Heart left ventricle (tissue), 16 donors: ENCODE measurements around the gene TMC6. TPM values are rescaled to one million over a fixed set of nuclear protein-coding genes. Genes with fewer than 3 reads are reported as not detected.

Experiments used
- ATAC-seq, 4 donors: fragments of 200-7000 bp; cut with Tn5 transposase; one replicate each; pipeline ENCODE4 v1.9.1; 2020 to 2022; ENCODE audit warnings: moderate library complexity in 4 of 4, mild to moderate bottlenecking in 3 of 4, moderate number of reproducible peaks in 1 of 4
- DNase-seq, 5 donors: peaks; one replicate each; pipeline ENCODE4 v3.0.0-alpha.2; 2020
- H3K27ac ChIP-seq, 12 donors: fragments of 200-600 bp; sonication (generic) in 4 of 12; one replicate each; pipeline versions ENCODE4 v1.5.0 to v1.8.0; 2016 to 2022; ENCODE audit warnings: mild to moderate bottlenecking in 2 of 12
- H3K27me3 ChIP-seq, 9 donors: fragments of 200-600 bp; sonication (generic) in 2 of 9; one replicate each; pipeline versions ENCODE4 v1.5.1 to v1.8.0; 2016 to 2022; ENCODE audit warnings: mild to moderate bottlenecking in 3 of 9
- H3K36me3 ChIP-seq, 9 donors: fragments of 200-600 bp; sonication (generic) in 2 of 9; one replicate each; pipeline versions ENCODE4 v1.5.0 to v1.8.0; 2018 to 2022; ENCODE audit warnings: mild to moderate bottlenecking in 2 of 9
- H3K4me1 ChIP-seq, 12 donors: fragments of 200-600 bp; sonication (generic) in 4 of 12; one replicate each; pipeline versions ENCODE4 v1.5.0 to v1.8.0; 2016 to 2022; ENCODE audit warnings: mild to moderate bottlenecking in 3 of 12
- H3K4me3 ChIP-seq, 12 donors: fragments of 200-600 bp; sonication (generic) in 4 of 12; one replicate each; pipeline versions ENCODE4 v1.5.0 to v1.8.0; 2017 to 2022; ENCODE audit warnings: mild to moderate bottlenecking in 9 of 12, moderate library complexity in 4 of 12
- H3K9me3 ChIP-seq, 12 donors: fragments of 200-600 bp; sonication (generic) in 4 of 12; one replicate each; pipeline versions ENCODE4 v1.5.0 to v1.8.0; 2016 to 2022; ENCODE audit warnings: mild to moderate bottlenecking in 1 of 12
- CTCF ChIP-seq, 12 donors: fragments of 200-600 bp; sonication (generic) in 4 of 12; IDR thresholded peaks; one replicate each; pipeline versions ENCODE4 v1.5.0 to v1.8.0; 2018 to 2022; ENCODE audit warnings: antibody characterized with exemption in 12 of 12, mild to moderate bottlenecking in 5 of 12
- POLR2A ChIP-seq, 2 donors: fragments of 450-650 bp; IDR thresholded peaks; one replicate each; pipeline ENCODE4 v1.6.1; 2017; ENCODE audit warnings: antibody characterized with exemption in 2 of 2, mild to moderate bottlenecking in 2 of 2, moderate library complexity in 2 of 2
- WGBS, 4 donors: extraction: QIAGEN DNeasy Blood & Tissue Kit in 2 of 4; methylation state at CpG; one replicate each; pipeline versions ENCODE4 v1.1.5 to v1.1.7; 2013 to 2018; 5-methylcytosine and 5-hydroxymethylcytosine counted together
- intact Hi-C, 10 donors: fragments of 100-400 bp; cut with DNase I; formaldehyde crosslinking; loops; one replicate each; pipeline versions ENCODE4 v1.11.1 to v1.14.2; 2022
- polyA plus RNA-seq, 2 donors: library from polyadenylated mRNA; stranded (reverse); fragments of 200-250 nt; gene quantifications; one replicate each; pipeline ENCODE4 v1.2.3, GENCODE V29; 2013
- total RNA-seq, 9 donors: library from RNA; depleted of rRNA in 2 of 9; stranded (reverse); fragments of >200 nt in 2 of 9; fragmentation: NEBNext Ultra II Directional in 3 of 9; extraction: Animal tissue kit (Norgen Biotek cat#: 25700) in 3 of 9; gene quantifications; one replicate each; pipeline versions ENCODE4 v1.1.0 to v1.2.4, GENCODE V29; 2016 to 2023
- donor health status: ischemic (EF 13 %, LVEDD 7.1; RV severe dilation, severe dysfunction).
- donor health status: healthy with polysubstance abuse.
- donor health status: DM: no; HTN: yes; CAD: no.
- donor health status: DM: no; HTN: no; CAD: no.
- donor health status: ischemic (EF 25% LVEDD 6.9; RV normal size, moderate dysfunction).
- donor health status: ischemic (EF 25% LVEDD 5.7; RV mildly dilated, moderate dysfunction).
- donor health status: healthy.
- donor health status: DM: yes; HTN: yes; CAD: no.
- donor health status: ischemic (EF 35%, LVEDD 5.7; RV mildly dilated, moderate dysfunction).
- donor health status: nonischemic (EF 11% LVEDD 7.7; RV severe dilation, severe dysfunction).
- donor health status: DM: yes; HTN: yes; CAD: no.
- donor health status: PGD.
- donor health status: ischemic (EF 29% LVEDD 5.4; RV normal size, mild dysfunction).
- donor health status: nonischemic (EF 23%, LVEDD 6.1; RV moderate dilation, normal function).

TMC6 gene
- total and polyA plus RNA-seq, 11 donors = 31.2 to 139 (median 69.9) TPM

GRCh38 chr17:78130090-78130436 lies 1.5 kb upstream of the TMC6 start:
- ATAC-seq (no peak), DNase-seq (no peak)
- WGBS, 4 donors = 35 to 75% (median 42%) methylated on average over 2 to 5 of the region's 5 CpGs
- intact Hi-C loops = no loop called here
- no peaks in the 10 kb centered on the region for H3K9me3 ChIP-seq
- H3K4me3 ChIP-seq = peak overlapping the region in 2 of 12 donors; percentile 43 to 87
- peak overlapping the region in 9 of 12 donors; percentile 14 to 98 (median 55) for H3K27ac ChIP-seq
- peaks cover 0 to 4% (median 0%) of the 10 kb centered on the region in 9 donors for H3K27me3 ChIP-seq
- TF ChIP-seq POLR2A (IDR thresholded peaks at IDR 0.05) = no peak
- no peak for TF ChIP-seq CTCF (IDR thresholded peaks at IDR 0.05)
- H3K36me3 ChIP-seq = peaks cover 0 to 33% (median 0%) of the 10 kb centered on the region in 9 donors
- peaks cover 14 to 90% (median 58%) of the 10 kb centered on the region in 12 donors for H3K4me1 ChIP-seq

GRCh38 chr17:78129351-78130089 lies 965 bp upstream of the TMC6 start:
- WGBS, 4 donors = 81 to 95% (median 86%) methylated on average over 4 of the region's 4 CpGs
- TF ChIP-seq POLR2A (IDR thresholded peaks at IDR 0.05) (no peak), CTCF (IDR thresholded peaks at IDR 0.05) (no peak)
- DNase-seq = peak in 2 of 5 donors; percentile 22 to 58
- intact Hi-C loops = loop anchor here in 8 of 10 donors (5.0 kb wide), 3 partner anchors 43 to 123 kb away; no protein-coding TSS in a partner anchor
- peaks cover 0 to 4% (median 0%) of the 10 kb centered on the region in 9 donors for H3K27me3 ChIP-seq
- peaks cover 14 to 91% (median 63%) of the 10 kb centered on the region in 12 donors for H3K4me1 ChIP-seq
- H3K36me3 ChIP-seq = peaks cover 0 to 33% (median under 1%) of the 10 kb centered on the region in 9 donors
- no peak for ATAC-seq
- H3K4me3 ChIP-seq = peak overlapping the region in 3 of 12 donors; percentile 86 to 93 (median 87)
- H3K9me3 ChIP-seq = no peaks in the 10 kb centered on the region
- H3K27ac ChIP-seq = peak overlapping the region in 11 of 12 donors; percentile 34 to 98 (median 92)

- Histone ChIP-seq H3K36me3 (peaks cover 0 to 40% (median 11%) of the 10 kb centered on the region in 9 donors), H3K9me3 (no peaks in the 10 kb centered on the region), H3K4me3 (peak overlapping the region; percentile 71 to 98 (median 88)), H3K4me1 (peaks cover 14 to 86% (median 60%) of the 10 kb centered on the region in 12 donors), H3K27me3 (peaks cover 0 to 4% (median 0%) of the 10 kb centered on the region in 9 donors), H3K27ac (peak overlapping the region; percentile 76 to 98 (median 94))
- ATAC-seq (peak; percentile 9 to 27 (median 14)), DNase-seq (peak in 1 of 5 donors; percentile 43)
- WGBS, 4 donors = 3 to 14% (median 4%) methylated on average over 6 to 39 of the region's 39 CpGs
- TF ChIP-seq CTCF (IDR thresholded peaks at IDR 0.05) = no peak
- intact Hi-C loops = loop anchor here in 8 of 10 donors (5.0 kb wide), 3 partner anchors 44 to 124 kb away; no protein-coding TSS in a partner anchor
Measured at GRCh38 chr17:78127888-78128550, 536 bp downstream of the TMC6 start.
